ENCODE measurements around the gene RNU1-2. TPM values are rescaled to one million over a fixed set of nuclear protein-coding genes. Genes with fewer than 3 reads are reported as not detected.
"Not testable (repeated sequence)": the region's sequence is repeated elsewhere in the genome, so short reads cannot be mapped to it uniquely, and the experiment has no call there.

Gene RNU1-2
- total RNA-seq, 1 experiment from 2014 or later, result 1,606 TPM

GRCh38 chr1:16900751-16901150, 5.0 kb downstream of the RNU1-2 start:
- CTCF ChIA-PET, result no interaction called here
- POLR2A ChIA-PET, result no interaction called here
- no TSS peak for BruUV-seq (replicated peaks)
- intact Hi-C loops (cut with micrococcal nuclease), result no loop called here
- no peaks in the 10 kb centered on the region for H3K27me3 Mint-ChIP-seq (ENCODE audit: insufficient read depth, unreplicated experiment)
- no peaks in the 10 kb centered on the region for H3K9me3 Mint-ChIP-seq (ENCODE audit: unreplicated experiment)
- peaks cover 18% of the 10 kb centered on the region for H3K36me3 Mint-ChIP-seq (ENCODE audit: insufficient read depth, unreplicated experiment)
- no peak overlapping the region for H3K27ac Mint-ChIP-seq (ENCODE audit: low read depth, unreplicated experiment)
- peaks cover 22% of the 10 kb centered on the region for H3K4me1 Mint-ChIP-seq (ENCODE audit: insufficient read depth, unreplicated experiment)
- no peak for TF ChIP-seq CTCF (IDR thresholded peaks at IDR 0.05; ENCODE audit: unreplicated experiment)
- no peak overlapping the region for H3K4me3 Mint-ChIP-seq (ENCODE audit: unreplicated experiment)
- DNase-seq (ENCODE audit: unreplicated experiment), result no peak

GRCh38 chr1:16901371-16901770, 5.6 kb downstream of the RNU1-2 start:
- H3K4me3 Mint-ChIP-seq (ENCODE audit: unreplicated experiment); POLR2A ChIA-PET; H3K9me3 Mint-ChIP-seq (ENCODE audit: unreplicated experiment); BruUV-seq (replicated peaks); DNase-seq (ENCODE audit: unreplicated experiment); H3K27me3 Mint-ChIP-seq (ENCODE audit: insufficient read depth, unreplicated experiment); CTCF ChIA-PET; H3K27ac Mint-ChIP-seq (ENCODE audit: low read depth, unreplicated experiment); intact Hi-C loops (cut with micrococcal nuclease): not testable (repeated sequence)
- Mint-ChIP-seq H3K4me1 (ENCODE audit: insufficient read depth, unreplicated experiment) (peaks cover 22% of the 10 kb centered on the region), H3K36me3 (ENCODE audit: insufficient read depth, unreplicated experiment) (peaks cover 12% of the 10 kb centered on the region)

- peaks cover 10% of the 10 kb centered on the region for H3K4me1 Mint-ChIP-seq (ENCODE audit: insufficient read depth, unreplicated experiment)
- no peak overlapping the region for H3K27ac Mint-ChIP-seq (ENCODE audit: low read depth, unreplicated experiment)
- H3K27me3 Mint-ChIP-seq (ENCODE audit: insufficient read depth, unreplicated experiment), result no peaks in the 10 kb centered on the region
- H3K4me3 Mint-ChIP-seq (ENCODE audit: unreplicated experiment), result peak overlapping the region; percentile 28
- H3K9me3 Mint-ChIP-seq (ENCODE audit: unreplicated experiment), result no peaks in the 10 kb centered on the region
- TF ChIP-seq CTCF (IDR thresholded peaks at IDR 0.05; ENCODE audit: unreplicated experiment), result no peak
- peaks cover 4% of the 10 kb centered on the region for H3K36me3 Mint-ChIP-seq (ENCODE audit: insufficient read depth, unreplicated experiment)
- intact Hi-C loops (cut with micrococcal nuclease), result no loop called here
- no peak for DNase-seq (ENCODE audit: unreplicated experiment)
- CTCF ChIA-PET, result interaction anchor here (0.7 kb wide), 1 partner anchor 143 kb away, joined by 5 read pairs; no protein-coding TSS in a partner anchor
- POLR2A ChIA-PET, result interaction anchor here (0.6 to 3.5 kb wide), 6 partner anchors 17 to 294 kb away, joined by 3 to 21 read pairs (median 6); no protein-coding TSS in a partner anchor
- no TSS peak for BruUV-seq (replicated peaks)
Measured at GRCh38 chr1:16903054-16903453, 7.3 kb downstream of the RNU1-2 start.

GRCh38 chr1:16903458-16903796, 7.6 kb downstream of the RNU1-2 start:
- DNase-seq (ENCODE audit: unreplicated experiment), result no peak
- no TSS peak for BruUV-seq (replicated peaks)
- TF ChIP-seq CTCF (IDR thresholded peaks at IDR 0.05; ENCODE audit: unreplicated experiment), result no peak
- no peaks in the 10 kb centered on the region for H3K27me3 Mint-ChIP-seq (ENCODE audit: insufficient read depth, unreplicated experiment)
- ChIA-PET CTCF (no interaction called here), POLR2A (interaction anchor here (0.8 to 3.5 kb wide), 10 partner anchors 11 to 1053 kb away, joined by 3 to 24 read pairs (median 8); no protein-coding TSS in a partner anchor)
- no peaks in the 10 kb centered on the region for H3K9me3 Mint-ChIP-seq (ENCODE audit: unreplicated experiment)
- no peak overlapping the region for H3K27ac Mint-ChIP-seq (ENCODE audit: low read depth, unreplicated experiment)
- H3K4me1 Mint-ChIP-seq (ENCODE audit: insufficient read depth, unreplicated experiment), result peaks cover 10% of the 10 kb centered on the region
- no peak overlapping the region for H3K4me3 Mint-ChIP-seq (ENCODE audit: unreplicated experiment)
- intact Hi-C loops (cut with micrococcal nuclease), result no loop called here
- peaks cover 4% of the 10 kb centered on the region for H3K36me3 Mint-ChIP-seq (ENCODE audit: insufficient read depth, unreplicated experiment)

Measured in MCF 10A (cell line).